GM18507 (cell line): ENCODE results near the gene ETFB.
"Not testable (repeated sequence)": the region's sequence is repeated elsewhere in the genome, so short reads cannot be mapped to it uniquely, and the experiment has no call there.

ENCODE experiments used
- DNase-seq: peaks from one replicate; pipeline ENCODE4 v3.0.0; 2011; ENCODE audit warnings: low read depth; ENCODE audit not compliant: insufficient read length; ENCODE audit errors: extremely low spot score
- FAIRE-seq: peaks from 2 replicates; lab custom pipeline; 2011; peaks lifted over from hg19 to GRCh38; lab: Jason Lieb, UNC

The ETFB gene

GRCh38 chr19:51365965-51366388 lies at the start of gene ETFB:
Gene ETFB (minus strand): TSS chr19:51366388. CDS start chr19:51366326, 62 bp downstream.
- DNase-seq (no peak), FAIRE-seq (no peak)

- no peak for DNase-seq
- no peak for FAIRE-seq
These were observed 49.0 kb upstream of the ETFB start for GRCh38 chr19:51415187-51415586.

- FAIRE-seq = no peak
These were observed 45.0 kb upstream of the ETFB start for GRCh38 chr19:51410950-51411748.

GRCh38 chr19:51407511-51408131 lies 41.4 kb upstream of the ETFB start:
- FAIRE-seq (peak; percentile 36), DNase-seq (no peak)

More at GRCh38 chr19:51410950-51411748, 45.0 kb upstream of the ETFB start:
- DNase-seq = no peak

GRCh38 chr19:51402117-51402516 lies 35.9 kb upstream of the ETFB start:
- DNase-seq (no peak), FAIRE-seq (no peak)

GRCh38 chr19:51399936-51400335 lies 33.7 kb upstream of the ETFB start:
- FAIRE-seq, DNase-seq: not testable (repeated sequence)

- DNase-seq = no peak
- FAIRE-seq = no peak
These were observed 33.0 kb upstream of the ETFB start for GRCh38 chr19:51399231-51399630.

GRCh38 chr19:51398096-51398704 lies 32.0 kb upstream of the ETFB start:
- FAIRE-seq (peak; percentile 59), DNase-seq (no peak)

GRCh38 chr19:51397453-51397852 lies 31.3 kb upstream of the ETFB start:
- not testable (repeated sequence) for DNase-seq, FAIRE-seq

GRCh38 chr19:51396175-51396574 lies 30.0 kb upstream of the ETFB start:
- FAIRE-seq (no peak), DNase-seq (no peak)

- DNase-seq = peak; percentile 86
- FAIRE-seq = peak; percentile 99
These were observed 28.1 kb upstream of the ETFB start for GRCh38 chr19:51394050-51394836.

GRCh38 chr19:51392701-51393100 lies 26.5 kb upstream of the ETFB start:
- DNase-seq (no peak), FAIRE-seq (no peak)

- DNase-seq = no peak
- no peak for FAIRE-seq
These were observed 25.0 kb upstream of the ETFB start for GRCh38 chr19:51391073-51391611.

- FAIRE-seq (no peak), DNase-seq (no peak)
These were observed 23.0 kb upstream of the ETFB start for GRCh38 chr19:51389143-51389542.

GRCh38 chr19:51387924-51388389 lies 21.8 kb upstream of the ETFB start, which contains the start of gene LIM2:
Gene LIM2 (minus strand): TSS chr19:51387974. CDS start chr19:51387443, 531 bp downstream.
- no peak for FAIRE-seq
- no peak for DNase-seq

GRCh38 chr19:51386882-51387520 lies 20.8 kb upstream of the ETFB start:
- DNase-seq = no peak
- FAIRE-seq = no peak

GRCh38 chr19:51382004-51382403 lies 15.8 kb upstream of the ETFB start:
- DNase-seq (no peak), FAIRE-seq (no peak)

- no peak for DNase-seq
- FAIRE-seq = no peak
These were observed 14.2 kb upstream of the ETFB start for GRCh38 chr19:51380379-51380778.

GRCh38 chr19:51377422-51377821 lies 11.2 kb upstream of the ETFB start:
- DNase-seq = no peak
- FAIRE-seq = no peak
